A549 (cell line): Measurements from ENCODE around the gene TSPAN14. TPM values are rescaled to one million over a fixed set of nuclear protein-coding genes. Genes with fewer than 3 reads are reported as not detected.

Source experiments
- ATAC-seq, 2 experiments: fragments of 200-7000 bp in 1 of 2; fragments of >200 bp in 1 of 2; cut with Nextera tagmentation in 1 of 2; cut with Tn5 transposase in 1 of 2; 3 replicates each; pipeline versions ENCODE4 v1.8.0 to v1.9.1; 2018 to 2020; ENCODE audit warnings: mild to moderate bottlenecking in 1 of 2, moderate library complexity in 1 of 2
- CTCF ChIA-PET: fragments of 300-600 bp; sonication (Branson Sonifier 250); formaldehyde crosslinking; extraction: SDS; loops from one replicate; lab custom pipeline; 2021; ENCODE audit warnings: antibody characterized with exemption, inconsistent platforms; lab: Yijun Ruan, JAX
- POLR2A ChIA-PET: fragments of 350-600 bp; formaldehyde crosslinking; extraction: SDS; loops from one replicate; lab custom pipeline; 2021; ENCODE audit warnings: antibody characterized with exemption, inconsistent platforms; lab: Yijun Ruan, JAX
- DNase-seq, 2 experiments: peaks; one replicate each; pipeline versions ENCODE4 v3.0.0 to v3.0.0-alpha.2; 2011 to 2016; ENCODE audit warnings: low read depth in 1 of 2, low spot score in 1 of 2
- FAIRE-seq: peaks from 2 replicates; lab custom pipeline; 2011; peaks lifted over from hg19 to GRCh38; lab: Jason Lieb, UNC
- H3K27ac ChIP-seq, 2 experiments: fragments of >200 bp; sonication (Bioruptor Twin); formaldehyde crosslinking; 3 replicates each; pipeline ENCODE4 v1.5.1; 2016 to 2017
- H3K4me1 ChIP-seq: fragments of >200 bp; sonication (Bioruptor Twin); formaldehyde crosslinking; 3 replicates; pipeline ENCODE4 v1.6.1; 2016
- H3K4me2 ChIP-seq: fragments of >200 bp; sonication (Bioruptor Twin); formaldehyde crosslinking; 3 replicates; pipeline ENCODE4 v1.6.1; 2016
- H3K4me3 ChIP-seq: fragments of >200 bp; sonication (Bioruptor Twin); formaldehyde crosslinking; 3 replicates; pipeline ENCODE4 v1.5.1; 2016
- H3K9me3 ChIP-seq: fragments of >200 bp; sonication (Bioruptor Twin); formaldehyde crosslinking; 3 replicates; pipeline ENCODE4 v1.6.1; 2016
- BCL3 ChIP-seq: fragments of >200 bp; sonication (Bioruptor Twin); formaldehyde crosslinking; IDR thresholded peaks from 3 replicates; pipeline ENCODE4 v1.6.1; 2016
- CBX8 ChIP-seq: fragments of 200-600 bp; sonication (generic); IDR thresholded peaks from 2 replicates; pipeline ENCODE4 v1.6.1; 2016
- CEBPB ChIP-seq, 2 experiments: fragments of >200 bp in 1 of 2; sonication (Bioruptor Twin) in 1 of 2; formaldehyde crosslinking in 1 of 2; IDR thresholded peaks; 2 replicates each; pipeline ENCODE4 v1.6.1; 2012 to 2016
- CTCF ChIP-seq: fragments of >200 bp; sonication (Bioruptor Twin); formaldehyde crosslinking; IDR thresholded peaks from 3 replicates; pipeline ENCODE4 v1.5.1; 2016
- ELK1 ChIP-seq: fragments of 150-350 bp; IDR thresholded peaks from 2 replicates; pipeline ENCODE4 v1.6.1; 2014; ENCODE audit warnings: low read depth, mild to moderate bottlenecking, low read length
- FOSL2 ChIP-seq, 2 experiments: fragments of 450-650 bp in 1 of 2; fragments of >200 bp in 1 of 2; sonication (Bioruptor Twin) in 1 of 2; formaldehyde crosslinking; IDR thresholded peaks; 2 replicates each; pipeline versions ENCODE4 v1.5.0 to v1.6.1; 2016 to 2020; ENCODE audit warnings: mild to moderate bottlenecking in 1 of 2, moderate library complexity in 1 of 2
- HOXB13 ChIP-seq: fragments of 250-450 bp; sonication (Bioruptor Pico); IDR thresholded peaks from 2 replicates; pipeline ENCODE4 v1.5.0; 2020; ENCODE audit warnings: low read depth, mild to moderate bottlenecking, moderate library complexity
- MAFK ChIP-seq: fragments of 450-650 bp; IDR thresholded peaks from 2 replicates; pipeline ENCODE4 v1.6.1; 2014; ENCODE audit not compliant: partially characterized antibody
- MAZ ChIP-seq: fragments of 150-350 bp; IDR thresholded peaks from 2 replicates; pipeline ENCODE4 v1.6.1; 2014; ENCODE audit warnings: antibody characterized with exemption, low read depth, low read length, borderline replicate concordance
- NFE2L2 ChIP-seq: fragments of 150-350 bp; conservative IDR thresholded peaks from 2 replicates; pipeline ENCODE4 v1.6.1; 2014; ENCODE audit warnings: low read length
- RFX5 ChIP-seq: fragments of 450-650 bp; IDR thresholded peaks from 2 replicates; pipeline ENCODE4 v1.7.1; 2014; ENCODE audit warnings: antibody characterized with exemption, mild to moderate bottlenecking, moderate library complexity
- SREBF2 ChIP-seq: fragments of 450-650 bp; IDR thresholded peaks from 2 replicates; pipeline ENCODE4 v1.6.1; 2014; ENCODE audit warnings: mild to moderate bottlenecking, moderate library complexity
- TP53 ChIP-seq: fragments of 250-450 bp; sonication (Bioruptor Pico); IDR thresholded peaks from 2 replicates; pipeline ENCODE4 v1.5.0; 2021; ENCODE audit warnings: mild to moderate bottlenecking, moderate library complexity
- USF2 ChIP-seq: fragments of 450-650 bp; IDR thresholded peaks from 2 replicates; pipeline ENCODE4 v1.6.1; 2014; ENCODE audit warnings: antibody characterized with exemption
- WGBS: methylation state at CpG from one replicate; pipeline ENCODE4 v1.1.6; 2017; ENCODE audit errors: missing lambda C conversion rate; 5-methylcytosine and 5-hydroxymethylcytosine counted together
- polyA plus RNA-seq, 4 experiments: library from polyadenylated mRNA; depleted of rRNA in 3 of 4; stranded (reverse); fragments of >200 nt; fragmentation: RNase III in 1 of 4; extraction: RNeasy Plus Mini Kit Qiagen cat#74134 plus additional on column Dnase treatment in 1 of 4; gene quantifications; 2 replicates in 3 of 4; 3 replicates in 1 of 4; pipeline ENCODE4 v1.2.3, GENCODE V29; 2011 to 2017

The TSPAN14 gene
- polyA plus RNA-seq, 2 of the 4 experiments (the other 2 are of a cell fraction), result 87.0 to 124 TPM

GRCh38 chr10:80462299-80462980 lies 8.3 kb downstream of the TSPAN14 start (continued):
- TF ChIP-seq MAZ (no peak), SREBF2 (no peak), CEBPB (IDR thresholded peaks at IDR 0.05) (no peak), HOXB13 (no peak), TP53 (CRISPR knock-in tag) (no peak), NFE2L2 (no peak)
- TF ChIP-seq, all 56 proteins: peak for 0

GRCh38 chr10:80462981-80463741 lies 9.1 kb downstream of the TSPAN14 start:
- Histone ChIP-seq H3K4me2 (peak overlapping the region; percentile 93), H3K27ac (peak overlapping the region; percentile 59 to 100; a peak in 5 of 6 replicates), H3K4me1 (peaks cover 100% of the 10 kb centered on the region), H3K4me3 (no peak overlapping the region), H3K9me3 (no peaks in the 10 kb centered on the region)
- ChIA-PET POLR2A (interaction anchor here (1.5 kb wide), 1 partner anchor 42 kb away, joined by 4 read pairs; no protein-coding TSS in a partner anchor), CTCF (interaction anchor here (1.0 to 38.6 kb wide), 4 partner anchors 10 to 81 kb away, joined by 3 to 928 read pairs (median 28); no protein-coding TSS in a partner anchor)
- no peak for TF ChIP-seq USF2
- no peak for TF ChIP-seq FOSL2 (IDR thresholded peaks at IDR 0.05)
- TF ChIP-seq FOSL2 (CRISPR knock-in tag; IDR thresholded peaks at IDR 0.05), result peak; percentile 46
- FAIRE-seq (no peak), DNase-seq (no peak), ATAC-seq (no peak)
- WGBS, result 63% methylated on average over 5 of the region's 5 CpGs

GRCh38 chr10:80463868-80464267 lies 9.8 kb downstream of the TSPAN14 start:
- H3K4me2 ChIP-seq, result peak overlapping the region; percentile 93
- TF ChIP-seq BCL3, result no peak
- TF ChIP-seq MAFK, result no peak
- no peak for TF ChIP-seq CTCF
- no peak for TF ChIP-seq ELK1
- TF ChIP-seq RFX5, result no peak
- no peak for TF ChIP-seq CBX8
- peak overlapping the region in 1 of 2 experiments; percentile 100; a peak in 3 of 6 replicates for H3K27ac ChIP-seq
- DNase-seq, result no peak
- ChIA-PET POLR2A (interaction anchor here (1.5 kb wide), 1 partner anchor 46 kb away, joined by 4 read pairs; no protein-coding TSS in a partner anchor), CTCF (interaction anchor here (1.3 to 38.6 kb wide), 4 partner anchors 11 to 42 kb away, joined by 3 to 928 read pairs (median 28); no protein-coding TSS in a partner anchor)
- 93% methylated on average over 10 of the region's 10 CpGs for WGBS
- no peaks in the 10 kb centered on the region for H3K9me3 ChIP-seq
- no peak for ATAC-seq
- FAIRE-seq, result no peak
- peaks cover 100% of the 10 kb centered on the region for H3K4me1 ChIP-seq
- no peak overlapping the region for H3K4me3 ChIP-seq
